ENCODE measurements around the gene MRFAP1L1. TPM values are rescaled to one million over a fixed set of nuclear protein-coding genes. Genes with fewer than 3 reads are reported as not detected.

Gene MRFAP1L1
- total RNA-seq, 1 donor from 2014 or later: 68.8 TPM

DNA sequence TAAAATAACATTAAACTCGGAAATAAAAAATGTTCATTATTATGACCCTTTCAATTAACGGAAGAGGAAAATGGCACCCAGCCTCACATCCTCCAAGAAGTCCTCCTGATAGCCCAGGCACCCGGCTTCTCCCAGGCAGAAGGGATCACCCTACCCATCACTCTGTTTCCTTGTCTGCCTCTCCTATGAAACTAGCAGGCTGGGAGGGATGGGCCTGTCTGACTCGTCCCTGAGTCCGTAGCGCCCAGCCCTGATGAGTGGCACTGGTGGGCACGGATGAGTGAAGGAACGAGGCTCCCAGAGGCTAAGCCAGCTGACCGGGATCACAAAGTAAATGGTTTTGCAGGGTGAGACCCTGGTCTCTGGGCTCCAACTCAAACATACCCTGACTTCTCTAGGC lies 44.2 kb upstream of the MRFAP1L1 start:
- H3K4me1 Mint-ChIP-seq: peaks cover 4% of the 10 kb centered on the region
- no peaks in the 10 kb centered on the region for H3K36me3 Mint-ChIP-seq
- no peak overlapping the region for H3K4me3 Mint-ChIP-seq
- no peak for TF ChIP-seq CTCF (IDR thresholded peaks at IDR 0.05; ENCODE audit: unreplicated experiment)
- DNase-seq (ENCODE audit: low spot score in 2 of 2, unreplicated experiment in 2 of 2): no peak
- no peak overlapping the region for H3K27ac Mint-ChIP-seq
- H3K9me3 Mint-ChIP-seq: no peaks in the 10 kb centered on the region
- no peaks in the 10 kb centered on the region for H3K27me3 Mint-ChIP-seq (ENCODE audit: low read depth)

DNA sequence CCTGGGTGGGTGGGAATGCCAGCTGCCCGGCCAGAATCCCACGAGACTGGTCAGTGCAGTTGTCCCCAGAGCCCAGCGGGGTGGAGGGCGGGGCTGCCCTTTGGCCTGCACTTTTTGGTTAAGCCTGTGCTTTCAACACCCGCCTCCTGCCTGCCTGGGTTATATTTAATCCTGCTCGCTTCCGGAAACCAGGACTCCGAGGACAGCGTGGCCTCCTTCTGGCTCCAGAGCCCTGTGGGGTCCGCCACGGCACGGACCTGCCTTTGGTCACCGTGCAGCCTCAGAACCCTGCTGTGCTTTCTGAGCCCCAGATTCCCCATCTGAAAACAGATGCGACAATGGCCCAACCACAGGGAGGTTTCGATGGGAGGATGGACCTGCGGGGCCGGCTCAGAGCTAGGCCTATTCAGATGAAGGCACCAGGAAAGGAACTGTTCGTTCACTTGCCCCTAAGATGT lies 43.5 kb upstream of the MRFAP1L1 start:
- Mint-ChIP-seq H3K27me3 (ENCODE audit: low read depth) (no peaks in the 10 kb centered on the region), H3K4me3 (no peak overlapping the region), H3K4me1 (no peaks in the 10 kb centered on the region), H3K27ac (no peak overlapping the region), H3K9me3 (no peaks in the 10 kb centered on the region), H3K36me3 (no peaks in the 10 kb centered on the region)
- TF ChIP-seq CTCF (IDR thresholded peaks at IDR 0.05; ENCODE audit: unreplicated experiment): no peak
- no peak for DNase-seq (ENCODE audit: low spot score in 2 of 2, unreplicated experiment in 2 of 2)

- Mint-ChIP-seq H3K27ac (no peak overlapping the region), H3K9me3 (no peaks in the 10 kb centered on the region), H3K4me3 (no peak overlapping the region), H3K36me3 (no peaks in the 10 kb centered on the region), H3K27me3 (ENCODE audit: low read depth) (no peaks in the 10 kb centered on the region), H3K4me1 (peaks cover under 1% of the 10 kb centered on the region)
- no peak for DNase-seq (ENCODE audit: low spot score in 2 of 2, unreplicated experiment in 2 of 2)
- TF ChIP-seq CTCF (IDR thresholded peaks at IDR 0.05; ENCODE audit: unreplicated experiment): no peak
These were observed 42.8 kb upstream of the MRFAP1L1 start for GRCh38 chr4:6752486-6752829.

- Mint-ChIP-seq H3K27me3 (ENCODE audit: low read depth) (no peaks in the 10 kb centered on the region), H3K27ac (no peak overlapping the region), H3K36me3 (no peaks in the 10 kb centered on the region), H3K4me3 (no peak overlapping the region), H3K4me1 (peaks cover 7% of the 10 kb centered on the region), H3K9me3 (no peaks in the 10 kb centered on the region)
- no peak for TF ChIP-seq CTCF (IDR thresholded peaks at IDR 0.05; ENCODE audit: unreplicated experiment)
- no peak for DNase-seq (ENCODE audit: low spot score in 2 of 2, unreplicated experiment in 2 of 2)
These were observed 42.2 kb upstream of the MRFAP1L1 start for GRCh38 chr4:6751611-6752485.

DNA sequence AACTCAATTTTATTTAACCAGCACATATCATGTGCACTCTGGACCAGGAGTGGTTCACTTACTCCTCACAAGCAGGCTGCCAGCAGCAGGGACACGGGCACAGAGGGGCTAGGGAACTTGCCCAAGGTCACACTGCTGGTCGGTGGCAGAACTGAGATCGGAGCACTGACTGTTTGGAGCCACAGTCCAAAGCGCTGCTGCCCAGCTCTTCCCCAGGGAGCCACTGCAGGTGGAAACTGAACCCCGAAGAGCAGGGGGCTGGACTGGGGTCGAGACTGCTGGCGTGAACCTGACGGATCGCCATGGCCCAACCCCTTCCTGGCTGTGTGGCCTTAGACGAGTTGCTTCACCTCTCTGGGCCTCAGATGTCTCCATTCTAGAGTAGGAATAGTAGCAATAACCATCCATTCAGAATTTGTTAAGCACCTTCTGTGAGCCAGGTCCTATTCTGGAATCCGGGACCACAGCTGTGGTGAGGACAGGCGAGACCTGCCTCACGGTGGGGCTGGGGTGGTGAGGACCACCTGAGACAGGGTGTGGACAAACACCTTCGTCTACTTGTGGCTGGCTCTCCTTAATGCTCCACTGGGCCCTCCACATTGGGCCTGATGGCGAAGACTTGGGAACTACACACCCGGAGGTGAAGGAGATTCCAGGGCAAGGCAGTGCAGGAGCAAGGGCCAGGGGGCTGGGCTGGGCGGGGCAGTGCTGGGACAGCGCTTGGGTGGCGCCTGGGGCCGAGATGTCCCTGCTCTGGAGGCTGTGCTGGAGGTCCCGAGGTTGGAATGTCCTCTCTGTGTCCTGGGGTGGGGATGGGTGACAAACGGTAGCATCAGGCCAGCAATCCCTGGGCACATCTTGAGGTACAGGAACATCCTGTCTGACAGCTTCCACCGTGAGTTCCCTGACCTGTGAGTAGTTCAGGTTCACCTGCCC lies 40.9 kb upstream of the MRFAP1L1 start:
- no peak for DNase-seq (ENCODE audit: low spot score in 2 of 2, unreplicated experiment in 2 of 2)
- no peak overlapping the region for H3K4me3 Mint-ChIP-seq
- H3K36me3 Mint-ChIP-seq: no peaks in the 10 kb centered on the region
- no peaks in the 10 kb centered on the region for H3K27me3 Mint-ChIP-seq (ENCODE audit: low read depth)
- H3K4me1 Mint-ChIP-seq: peaks cover 9% of the 10 kb centered on the region
- no peak for TF ChIP-seq CTCF (IDR thresholded peaks at IDR 0.05; ENCODE audit: unreplicated experiment)
- H3K9me3 Mint-ChIP-seq: no peaks in the 10 kb centered on the region
- no peak overlapping the region for H3K27ac Mint-ChIP-seq

All from mesothelial cell of epicardium (in vitro differentiated cells).